GM19455 (cell line): ENCODE data around the gene PHF10.
"Not testable (repeated sequence)": the region's sequence is repeated elsewhere in the genome, so short reads cannot be mapped to it uniquely, and the experiment has no call there.

Source experiments
- ATAC-seq: cut with Tn5 transposase; IDR thresholded peaks from one replicate; pipeline ENCODE4 v1.9.1; 2021; ENCODE audit not compliant: unreplicated experiment

PHF10 gene

DNA sequence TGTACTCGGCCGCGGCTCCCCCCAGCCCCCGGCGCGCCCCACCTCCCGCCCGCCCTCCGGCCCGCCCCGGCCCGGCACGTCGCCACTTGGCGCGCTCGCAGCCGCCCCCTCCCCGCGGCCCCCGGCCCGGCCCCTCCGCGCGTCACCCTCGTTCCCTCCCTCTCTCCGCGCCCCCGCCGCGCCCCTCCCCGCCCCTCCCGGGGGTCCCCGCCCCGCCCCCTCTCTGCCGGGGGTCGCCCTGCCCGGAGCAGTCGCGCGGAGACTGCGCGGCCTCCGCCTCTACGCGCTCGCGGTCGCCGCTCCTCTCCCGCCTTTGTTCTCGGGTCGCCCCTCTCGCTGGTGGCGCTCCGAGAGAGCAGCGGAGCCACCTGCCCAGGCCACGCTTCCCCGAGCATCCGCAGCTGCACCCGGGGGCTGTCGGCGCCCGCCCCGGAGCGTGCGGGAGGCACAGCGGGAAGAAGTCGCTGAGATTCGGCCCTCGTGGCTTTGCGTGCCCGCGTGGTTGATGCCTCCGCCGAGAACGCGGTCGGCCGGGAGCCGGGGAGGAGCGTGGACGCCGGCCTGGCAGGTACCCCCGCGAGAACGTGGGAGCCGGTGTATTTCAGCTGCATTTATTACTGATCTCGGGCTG, at the start of gene PHF10:
Gene PHF10 (minus strand): TSS at position 7 of the 631 bp plus-strand sequence. CDS start 569 bp downstream, outside the sequence.
- peak; percentile 47 for ATAC-seq

DNA sequence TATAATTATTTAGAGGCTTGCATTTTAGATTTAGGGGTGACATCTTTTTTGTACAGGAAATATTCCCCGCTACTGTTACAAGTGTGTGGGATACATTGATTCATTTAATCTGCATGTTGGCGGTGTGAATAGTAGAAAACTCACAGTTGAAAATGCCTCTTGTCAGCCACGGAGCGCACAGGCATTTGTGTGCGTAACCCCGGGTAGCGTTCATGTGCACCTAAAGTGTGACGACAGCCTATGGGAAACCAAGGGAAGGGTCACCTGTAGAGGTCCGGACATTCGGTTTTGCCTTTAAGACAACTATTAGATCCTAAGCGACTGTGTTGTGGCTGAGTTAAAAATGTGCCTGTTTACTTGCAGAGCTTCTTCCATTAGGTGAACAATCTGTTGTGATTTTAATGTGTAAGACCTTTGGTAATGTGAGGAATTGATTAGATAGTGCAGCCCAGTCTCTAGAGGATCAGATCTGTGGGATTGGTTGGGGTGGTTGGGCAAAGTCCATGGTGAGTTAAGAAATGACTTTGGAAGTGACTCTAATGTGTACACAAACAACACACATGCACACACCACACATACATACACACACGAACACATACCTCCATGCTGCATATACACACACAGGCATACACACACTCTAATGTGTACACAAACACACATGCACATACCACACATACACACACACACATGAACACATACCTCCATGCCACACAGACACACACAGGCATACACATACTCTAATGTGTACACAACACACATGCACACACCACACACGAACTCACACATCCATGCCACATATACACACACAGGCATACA, 42.8 kb upstream of the PHF10 start:
- ATAC-seq: no peak

GRCh38 chr6:169766232-169766631, 41.9 kb upstream of the PHF10 start:
- ATAC-seq: no peak

- ATAC-seq: not testable (repeated sequence)
These were observed 41.5 kb upstream of the PHF10 start for GRCh38 chr6:169765789-169766188.

- ATAC-seq: no peak
These were observed 39.6 kb upstream of the PHF10 start for GRCh38 chr6:169763881-169764280.

GRCh38 chr6:169763308-169763707, 39.0 kb upstream of the PHF10 start:
- ATAC-seq: no peak

DNA sequence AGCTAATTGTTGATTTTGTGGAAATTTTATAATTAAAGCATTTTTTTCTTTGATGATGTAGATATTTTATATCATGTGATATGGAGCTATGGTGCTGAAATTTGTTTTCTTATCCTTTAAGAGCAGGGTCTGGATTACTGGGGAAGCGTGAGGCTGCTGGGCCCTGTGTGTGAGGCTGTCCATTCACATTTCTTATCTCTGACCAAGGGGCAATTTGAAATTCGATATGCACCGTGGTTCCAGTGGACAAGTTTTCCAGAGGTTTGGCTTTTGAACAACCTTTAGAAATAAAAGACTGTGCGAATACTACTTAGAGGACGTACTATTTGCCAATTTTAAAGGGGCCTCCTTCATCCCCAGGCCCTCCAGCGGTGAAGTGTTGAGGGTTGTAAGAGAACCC, 30.9 kb upstream of the PHF10 start:
- ATAC-seq: no peak

- peak; percentile 3 for ATAC-seq
These were observed 27.8 kb upstream of the PHF10 start for GRCh38 chr6:169752074-169752623.

DNA sequence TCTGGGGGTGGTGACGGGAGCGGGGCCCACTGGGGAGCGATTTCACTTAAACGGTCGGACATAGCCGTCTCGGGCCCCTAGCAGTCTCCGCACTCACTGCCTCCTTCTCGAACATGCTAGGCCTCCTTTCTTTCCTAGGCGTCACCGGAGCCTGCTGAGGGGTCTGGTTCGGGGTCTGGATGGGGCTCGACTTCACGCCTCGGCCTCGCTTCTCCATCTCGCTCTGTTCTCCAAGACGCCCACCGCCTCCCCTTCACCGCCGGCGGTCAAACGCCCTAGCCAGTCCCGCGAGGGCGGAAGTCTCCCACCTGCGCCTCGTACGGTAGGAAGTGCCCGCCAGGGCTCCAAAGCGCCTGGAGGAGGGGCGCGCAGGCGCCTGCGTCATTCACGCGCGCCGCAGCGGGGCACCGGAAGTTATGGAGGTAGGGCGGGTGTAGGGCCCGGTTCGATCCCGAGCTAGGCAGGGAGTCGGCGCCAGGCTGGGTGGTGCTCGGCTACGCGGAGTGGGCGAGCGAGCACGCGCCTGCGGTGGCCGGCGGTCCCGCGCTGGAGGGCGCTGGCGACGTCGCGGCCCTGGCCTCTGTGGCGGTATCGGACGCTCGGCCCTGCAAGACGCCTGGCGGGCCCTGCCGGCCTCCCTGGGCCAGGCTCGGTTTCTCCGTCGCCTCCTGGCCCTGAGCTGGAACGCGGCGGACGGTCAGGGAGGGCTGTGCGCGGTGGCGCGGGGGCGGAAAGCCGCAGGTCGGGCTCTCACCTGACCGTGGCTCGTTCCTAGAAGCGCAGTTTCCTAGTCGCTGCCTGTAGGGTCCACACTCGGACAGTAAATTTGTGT, 27.2 kb upstream of the PHF10 start, which contains the start of the genes DYNLT2 and ERMARD:
Gene DYNLT2 (minus strand): TSS at position 331 of the 832 bp plus-strand sequence. CDS start 114 bp downstream, at position 217.
Gene ERMARD (plus strand): TSS at position 381 of the 832 bp plus-strand sequence. CDS start 36 bp downstream, at position 417.
- peak; percentile 96 for ATAC-seq

DNA sequence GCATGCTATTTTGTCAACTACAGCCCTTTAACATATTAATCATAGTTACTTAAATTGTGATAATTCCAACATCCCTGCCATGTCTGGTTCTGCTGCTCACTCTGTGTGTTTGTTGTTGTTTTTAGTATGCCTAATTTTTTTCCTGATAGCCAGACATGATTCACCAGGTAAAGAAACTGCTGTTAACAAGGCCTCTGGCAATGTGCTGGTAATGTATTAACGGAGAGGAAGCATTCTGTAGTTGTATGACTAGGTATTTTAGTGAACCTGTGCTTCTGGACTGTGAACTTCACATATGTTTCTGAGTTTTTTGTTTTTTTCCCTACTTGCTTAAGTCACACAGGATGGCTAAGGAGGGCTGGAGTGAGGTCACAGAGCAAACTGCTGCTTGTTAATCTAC, 22.3 kb upstream of the PHF10 start:
- no peak for ATAC-seq

DNA sequence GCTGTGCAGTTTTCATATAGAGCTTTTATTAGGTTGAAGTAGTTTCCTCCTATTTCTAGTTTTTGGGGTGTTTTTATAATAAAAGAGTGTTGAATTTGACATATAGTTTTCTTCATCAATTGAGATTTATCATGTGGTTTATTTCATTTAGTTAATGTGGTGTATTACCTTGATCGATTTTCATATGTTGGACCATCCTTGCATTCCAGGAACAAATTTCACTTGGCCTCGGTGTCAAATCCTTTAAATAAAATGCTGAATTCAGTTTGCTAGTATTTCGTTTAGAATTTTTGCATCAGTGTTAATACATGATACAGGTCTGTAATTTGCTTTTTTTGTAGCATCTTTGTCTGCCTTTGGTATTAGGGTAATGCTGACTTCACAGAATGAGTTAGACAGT, 21.1 kb upstream of the PHF10 start:
- ATAC-seq: no peak

DNA sequence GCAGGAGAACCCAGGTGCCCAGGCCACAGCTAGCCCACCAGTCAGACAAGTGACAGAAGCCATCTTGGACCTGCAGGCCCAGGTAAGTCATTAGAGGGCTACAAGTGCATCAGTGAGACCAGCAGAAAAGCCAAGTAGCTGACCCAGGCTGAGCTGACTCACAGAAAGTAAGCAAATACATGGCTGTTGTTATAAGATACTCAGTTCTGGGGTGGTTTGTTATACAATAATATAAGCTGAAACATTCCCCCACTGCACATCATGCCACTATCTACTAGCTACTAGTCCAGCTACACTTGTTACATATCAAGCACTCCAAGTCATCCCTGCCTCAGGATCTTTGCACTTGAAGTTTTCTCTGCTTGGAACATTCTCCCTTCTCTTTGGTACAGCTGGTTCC, 17.0 kb upstream of the PHF10 start:
- no peak for ATAC-seq

DNA sequence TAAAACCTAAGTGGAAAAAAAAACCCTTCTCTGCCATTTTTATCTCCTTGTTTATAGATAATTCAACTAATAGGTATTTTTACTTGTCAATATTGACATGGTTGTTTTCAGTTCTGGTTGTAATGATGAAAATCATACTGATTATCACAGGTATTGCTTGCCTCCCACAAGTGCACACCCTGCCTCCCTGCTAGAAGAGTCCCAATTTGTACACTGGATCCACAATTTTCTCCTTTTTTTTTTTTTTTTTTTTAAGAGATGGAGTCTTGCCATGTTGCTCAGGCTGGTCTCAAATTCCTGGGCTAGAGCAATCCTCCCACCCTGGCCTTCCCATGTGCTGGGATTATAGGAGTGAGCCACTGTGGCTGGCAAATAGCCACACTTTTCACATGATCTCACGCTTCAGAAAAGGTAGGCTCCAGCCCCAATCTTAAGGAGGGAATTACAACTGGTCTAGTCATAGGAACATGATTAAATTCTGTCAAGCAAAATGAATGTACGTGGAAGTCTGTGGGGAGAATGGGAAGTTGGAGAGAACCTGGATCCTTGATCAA, 14.8 kb upstream of the PHF10 start:
- ATAC-seq: no peak

GRCh38 chr6:169738204-169738975, 14.1 kb upstream of the PHF10 start:
- no peak for ATAC-seq

- ATAC-seq: no peak
These were observed 5.7 kb upstream of the PHF10 start for GRCh38 chr6:169729961-169730360.

DNA sequence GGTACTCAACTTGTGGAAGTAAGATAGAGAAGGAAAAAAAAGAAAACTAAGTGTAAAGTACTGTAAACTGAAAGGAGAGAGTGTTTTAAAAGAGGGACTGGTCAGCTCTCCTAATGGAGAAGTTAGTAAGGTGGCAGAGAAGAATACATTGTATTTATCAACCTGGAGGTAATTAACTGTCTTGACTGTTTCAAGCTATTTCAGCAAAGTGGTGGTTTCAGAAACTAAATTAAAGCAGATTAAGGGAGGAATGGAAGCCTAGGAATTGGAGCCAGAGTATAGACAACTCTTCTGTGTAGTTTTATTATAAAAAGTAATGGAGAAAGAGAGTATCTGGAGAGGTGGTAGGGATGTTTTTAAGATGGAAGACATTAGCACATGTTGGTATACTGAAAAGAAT, 2.7 kb upstream of the PHF10 start:
- no peak for ATAC-seq

DNA sequence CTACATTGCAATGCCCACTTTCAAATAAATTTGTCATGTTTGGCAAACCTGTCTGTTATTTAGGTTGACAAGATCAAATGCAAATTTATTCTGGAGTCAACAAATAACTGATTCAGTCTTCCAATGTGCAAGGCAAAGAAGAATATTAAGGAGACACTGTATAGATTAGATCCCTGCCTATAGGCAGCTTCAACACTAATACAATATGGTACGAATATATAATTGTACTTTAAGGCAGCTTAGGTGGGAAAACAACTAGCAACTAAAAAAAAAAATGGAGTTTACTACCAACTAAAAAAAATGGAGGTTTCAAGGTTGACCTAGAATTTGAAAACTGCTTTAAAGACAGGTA, 1.7 kb upstream of the PHF10 start:
- no peak for ATAC-seq

DNA sequence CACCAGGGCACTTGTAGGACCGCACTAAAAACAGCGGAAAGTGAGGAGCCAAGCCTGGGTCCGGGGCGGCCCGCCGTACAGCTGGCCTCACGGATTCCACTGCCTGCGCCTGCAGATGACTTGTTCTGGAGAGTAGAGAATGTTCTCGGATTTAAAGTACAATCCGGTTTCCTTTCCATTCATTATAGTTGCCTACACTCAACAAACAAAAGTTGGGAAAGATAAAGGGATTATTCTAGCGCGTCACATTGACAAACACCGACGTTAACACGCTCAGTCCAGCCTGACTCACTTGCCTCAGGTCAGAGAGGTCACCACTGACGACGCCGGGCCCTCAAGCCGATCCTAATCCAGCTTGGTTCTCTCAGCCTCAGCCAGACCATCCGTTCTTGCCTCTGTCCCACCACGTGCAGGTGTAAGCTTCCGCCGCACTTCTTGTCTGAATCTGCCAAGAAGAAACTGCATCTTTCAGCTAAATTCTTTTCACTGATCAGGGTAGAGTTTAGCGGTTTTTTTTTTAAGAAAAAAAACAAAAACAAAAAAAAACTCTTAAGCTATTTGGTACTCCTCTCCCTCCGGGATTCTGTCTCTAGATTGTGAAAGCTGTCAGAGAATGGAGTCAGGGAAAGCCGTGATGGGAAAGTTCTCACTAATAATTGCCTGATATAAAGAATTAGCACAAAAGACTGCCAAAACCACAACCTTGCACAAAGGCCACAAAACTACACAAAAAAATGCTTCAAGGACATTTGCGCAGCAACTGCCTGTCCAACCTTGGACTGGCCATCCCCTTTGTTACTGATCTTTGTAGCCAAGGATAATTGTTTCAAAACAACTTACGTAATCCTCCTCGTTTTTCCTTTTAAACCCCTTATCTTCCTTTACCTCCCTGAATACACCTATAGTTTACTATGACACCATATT, 1.1 kb upstream of the PHF10 start:
- ATAC-seq: peak; percentile 22

- peak; percentile 40 for ATAC-seq
These were observed 258 bp downstream of the PHF10 start for GRCh38 chr6:169723991-169724493.
